WERI-Rb-1 (cell line): ENCODE results near the gene BRD9.
"Not testable (repeated sequence)": the region's sequence is repeated elsewhere in the genome, so short reads cannot be mapped to it uniquely, and the experiment has no call there.

ENCODE experiments used
- DNase-seq: peaks from one replicate; pipeline ENCODE4 v3.0.0-alpha.2; 2020
- H3K27ac ChIP-seq: fragments of 250-450 bp; sonication (Bioruptor Pico); 2 replicates; pipeline ENCODE4 v1.5.1; 2020; ENCODE audit warnings: mild to moderate bottlenecking, moderate library complexity
- H3K27me3 ChIP-seq: fragments of 250-450 bp; sonication (Bioruptor Pico); 2 replicates; pipeline ENCODE4 v1.5.1; 2021; ENCODE audit warnings: mild to moderate bottlenecking, low read depth, moderate library complexity; ENCODE audit not compliant: insufficient read depth, severe bottlenecking
- H3K36me3 ChIP-seq: fragments of 250-450 bp; sonication (Bioruptor Pico); 2 replicates; pipeline ENCODE4 v1.5.1; 2020; ENCODE audit warnings: mild to moderate bottlenecking, moderate library complexity
- H3K4me3 ChIP-seq: 2 replicates; pipeline ENCODE4 v1.5.1; 2011; ENCODE audit warnings: low read depth, mild to moderate bottlenecking, control low read depth, low read length
- H3K9me3 ChIP-seq: fragments of 250-450 bp; sonication (Bioruptor Pico); 2 replicates; pipeline ENCODE4 v1.5.1; 2021; ENCODE audit warnings: mild to moderate bottlenecking, moderate library complexity; ENCODE audit not compliant: severe bottlenecking
- CTCF ChIP-seq: IDR thresholded peaks from 2 replicates; pipeline ENCODE4 v1.5.1; 2011; ENCODE audit warnings: low read depth, mild to moderate bottlenecking, control low read depth, inconsistent platforms, low read length

Gene BRD9

DNA sequence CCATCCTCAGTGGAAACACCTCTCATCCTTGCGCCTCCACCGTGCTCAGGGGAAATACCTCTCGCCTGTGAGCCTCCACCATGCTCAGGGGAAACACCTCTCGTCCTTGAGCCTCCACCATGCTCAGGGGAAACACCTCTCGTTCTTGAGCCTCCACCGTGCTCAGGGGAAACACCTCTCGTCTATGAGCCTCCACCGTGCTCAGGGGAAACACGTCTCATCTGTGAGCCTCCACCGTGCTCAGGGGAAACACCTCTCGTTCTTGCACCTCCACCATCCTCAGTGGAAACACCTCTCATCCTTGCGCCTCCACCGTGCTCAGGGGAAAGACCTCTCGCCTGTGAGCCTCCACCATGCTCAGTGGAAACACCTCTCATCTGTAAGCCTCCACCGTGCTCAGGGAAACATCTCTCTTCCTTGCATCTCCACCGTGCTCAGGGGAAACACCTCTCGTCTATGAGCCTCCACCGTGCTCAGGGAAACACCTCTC lies 46.0 kb downstream of the BRD9 start:
- not testable (repeated sequence) for H3K4me3 ChIP-seq, H3K27me3 ChIP-seq, H3K36me3 ChIP-seq, H3K27ac ChIP-seq, H3K9me3 ChIP-seq
- DNase-seq, result peak; percentile 7

DNA sequence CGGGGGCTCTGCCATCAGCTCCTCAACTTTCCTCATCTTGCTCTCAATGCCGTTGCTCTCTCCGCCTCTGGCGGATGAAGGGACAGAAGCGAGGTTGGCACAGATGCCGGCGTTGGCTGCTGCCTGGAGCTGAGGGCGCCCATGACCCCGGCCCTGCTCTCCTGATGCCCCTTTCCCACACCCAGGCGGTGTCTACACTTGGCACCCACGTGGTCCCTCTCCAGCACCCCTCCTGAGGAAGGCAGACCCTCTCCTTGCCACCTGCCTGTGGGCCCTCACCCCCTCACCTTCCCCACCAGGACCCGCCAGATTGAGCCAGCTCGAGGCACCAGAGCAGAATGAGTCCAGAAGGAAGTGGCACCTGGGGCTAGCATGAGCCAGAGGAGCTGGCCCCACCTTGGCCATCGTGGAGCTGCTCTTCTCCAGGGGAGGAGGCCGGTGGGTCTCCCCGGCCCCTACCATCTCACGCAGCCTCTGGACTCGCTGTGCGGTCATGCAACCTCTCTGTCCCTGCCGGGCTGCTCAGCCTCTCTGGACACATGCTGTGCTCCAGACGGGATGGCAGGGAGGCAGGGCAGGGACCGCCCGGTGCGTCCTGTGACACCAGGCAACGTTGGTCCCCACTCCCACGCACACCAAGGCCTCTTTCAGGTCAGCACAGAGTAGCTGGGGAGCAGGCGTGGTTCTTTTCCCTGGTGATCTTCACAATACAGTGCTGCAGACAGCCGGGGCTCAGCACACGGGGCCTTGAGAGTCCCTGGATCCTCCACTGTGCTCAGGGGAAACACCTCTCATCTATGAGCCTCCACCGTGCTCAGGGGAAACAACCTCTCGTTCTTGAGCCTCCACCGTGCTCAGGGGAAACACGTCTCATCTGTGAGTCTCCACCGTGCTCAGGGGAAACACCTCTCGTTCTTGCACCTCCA lies 46.7 kb downstream of the BRD9 start:
- not testable (repeated sequence) for H3K27me3 ChIP-seq, H3K4me3 ChIP-seq, DNase-seq, H3K36me3 ChIP-seq, H3K9me3 ChIP-seq, H3K27ac ChIP-seq

GRCh38 chr5:845031-845675 lies 47.4 kb downstream of the BRD9 start:
- not testable (repeated sequence) for H3K9me3 ChIP-seq, H3K36me3 ChIP-seq, H3K27ac ChIP-seq, H3K4me3 ChIP-seq, H3K27me3 ChIP-seq
- DNase-seq, result peak; percentile 73

- H3K27me3 ChIP-seq, H3K27ac ChIP-seq, H3K4me3 ChIP-seq, H3K9me3 ChIP-seq, H3K36me3 ChIP-seq: not testable (repeated sequence)
- peak; percentile 18 for DNase-seq
Measured at GRCh38 chr5:844426-844825, 48.2 kb downstream of the BRD9 start.

- peak; percentile 68 for TF ChIP-seq CTCF
- not testable (repeated sequence) for H3K4me3 ChIP-seq, H3K36me3 ChIP-seq, H3K9me3 ChIP-seq, H3K27me3 ChIP-seq, H3K27ac ChIP-seq
- DNase-seq, result peak; percentile 56
Measured at GRCh38 chr5:843926-844325, 48.7 kb downstream of the BRD9 start.

DNA sequence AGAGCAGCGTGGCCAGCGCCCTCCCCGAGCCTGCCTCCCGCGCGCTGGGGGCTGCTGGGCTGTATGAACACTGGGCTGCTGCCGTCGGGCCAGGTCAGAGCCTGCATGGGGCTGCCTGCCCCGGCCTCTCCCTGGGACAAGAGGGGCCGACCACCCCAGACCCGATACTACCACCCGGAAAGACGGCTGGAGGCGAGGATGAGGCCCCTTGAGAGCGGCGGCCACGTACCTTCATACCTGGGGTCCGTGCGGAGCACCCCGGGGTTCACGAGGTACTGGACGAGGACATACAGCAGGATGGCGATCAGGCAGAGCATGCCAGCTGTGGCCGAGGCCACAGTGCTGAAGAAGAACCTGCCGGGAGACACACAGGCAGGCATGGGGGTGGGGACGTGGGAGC lies 49.2 kb downstream of the BRD9 start:
- not testable (repeated sequence) for H3K9me3 ChIP-seq, H3K4me3 ChIP-seq, H3K27ac ChIP-seq, H3K27me3 ChIP-seq, H3K36me3 ChIP-seq
- DNase-seq, result peak; percentile 13

DNA sequence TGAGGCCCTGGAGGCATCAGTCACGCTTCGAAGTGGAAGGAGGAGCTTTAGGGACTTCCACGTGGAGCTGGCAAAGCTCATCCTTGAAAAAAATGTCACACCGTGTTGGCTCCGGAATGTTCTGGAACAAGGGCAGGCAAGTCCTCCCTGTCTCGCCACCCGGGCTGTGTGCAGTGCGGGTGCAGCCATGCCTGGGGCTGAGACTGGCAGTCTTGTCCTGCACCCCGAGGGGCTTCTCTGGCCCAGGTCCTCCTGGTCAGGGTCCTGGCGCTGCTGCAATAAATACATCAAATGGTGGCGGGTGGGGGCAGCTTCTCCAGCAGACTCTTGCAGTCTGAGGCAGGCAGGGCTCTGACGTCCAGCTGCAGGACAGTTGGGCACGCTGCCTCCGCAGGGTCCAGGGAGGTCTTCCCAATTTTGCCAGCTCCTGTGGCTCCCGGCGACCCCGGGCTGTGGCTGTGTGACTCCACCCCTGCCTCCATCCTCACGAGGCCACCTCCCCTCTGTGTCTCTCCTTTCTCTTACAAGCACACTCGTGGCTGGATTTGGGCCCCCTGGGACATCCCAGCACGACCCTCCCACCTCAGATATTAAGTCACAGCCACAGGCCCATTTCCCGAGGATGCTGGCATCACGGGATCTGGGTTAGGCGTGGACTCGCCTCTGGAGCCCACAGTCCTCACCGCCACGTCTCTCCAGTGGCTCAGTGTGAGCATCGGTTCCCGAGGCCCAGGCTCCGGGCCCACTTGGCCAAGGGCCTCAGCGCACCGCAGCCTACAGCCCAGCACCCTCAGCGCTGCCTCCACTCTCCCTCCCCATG lies 50.0 kb downstream of the BRD9 start:
- H3K9me3 ChIP-seq, H3K4me3 ChIP-seq, H3K27me3 ChIP-seq, H3K36me3 ChIP-seq, H3K27ac ChIP-seq: not testable (repeated sequence)
- DNase-seq, result peak; percentile 10

DNA sequence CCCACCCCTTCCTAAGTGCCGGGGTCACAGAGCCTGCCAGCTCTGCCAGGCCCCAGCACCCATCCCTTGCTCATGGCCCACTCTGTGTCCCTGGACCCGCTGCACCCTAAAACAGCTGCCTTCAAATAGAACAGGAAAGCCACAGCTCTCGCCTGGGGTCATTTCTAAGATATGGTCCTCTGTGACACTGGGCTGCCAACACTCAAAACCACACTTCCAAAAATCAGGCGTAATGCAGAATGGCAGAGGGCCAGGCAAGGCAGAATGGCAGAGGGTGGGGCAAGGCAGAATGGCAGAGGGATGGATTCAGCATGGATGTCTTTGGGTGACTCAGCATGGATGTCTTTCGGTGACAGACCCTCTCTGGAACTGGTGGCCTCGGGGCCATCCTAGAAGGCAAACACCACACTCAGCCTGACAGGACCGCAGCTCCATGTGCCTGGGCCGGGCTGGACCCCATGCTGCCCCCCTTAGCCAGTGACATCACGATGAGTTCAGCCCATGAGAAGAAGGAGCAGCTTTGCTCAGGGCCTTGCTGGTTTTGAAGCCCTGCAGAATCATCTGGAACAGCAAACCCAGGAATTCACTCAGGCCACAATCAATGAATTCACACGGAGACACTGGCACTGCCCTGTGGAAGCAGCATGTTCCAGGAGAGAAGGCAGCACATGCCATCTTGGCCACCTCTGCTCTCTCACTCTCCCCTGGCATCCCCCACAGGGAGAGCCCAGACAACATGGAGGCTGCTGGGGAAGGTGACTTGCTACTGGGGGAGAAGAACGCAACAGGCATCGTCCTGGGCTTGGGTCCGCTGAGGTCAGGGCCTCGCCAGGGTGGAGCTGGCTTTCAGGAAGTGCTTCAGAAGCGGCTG lies 50.8 kb downstream of the BRD9 start:
- H3K9me3 ChIP-seq, H3K27me3 ChIP-seq, H3K4me3 ChIP-seq, H3K27ac ChIP-seq, H3K36me3 ChIP-seq: not testable (repeated sequence)
- DNase-seq, result peak; percentile 5

DNA sequence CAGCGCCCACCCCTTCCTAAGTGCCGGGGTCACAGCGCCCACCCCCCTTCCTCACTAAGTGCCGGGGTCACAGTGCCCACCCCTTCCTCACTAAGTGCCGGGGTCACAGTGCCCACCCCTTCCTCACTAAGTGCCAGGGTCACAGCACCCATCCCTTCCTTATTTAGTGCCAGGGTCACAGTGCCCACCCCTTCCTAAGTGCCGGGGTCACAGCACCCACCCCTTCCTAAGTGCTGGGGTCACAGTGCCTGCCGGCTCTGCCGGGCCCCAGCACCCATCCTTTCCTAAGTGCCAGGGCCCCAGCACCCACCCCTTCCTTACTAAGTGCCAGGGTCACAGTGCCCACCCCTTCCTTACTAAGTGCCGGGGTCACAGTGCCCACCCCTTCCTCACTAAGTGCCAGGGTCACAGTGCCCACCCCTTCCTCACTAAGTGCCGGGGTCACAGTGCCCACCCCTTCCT lies 51.6 kb downstream of the BRD9 start:
- H3K27me3 ChIP-seq, H3K4me3 ChIP-seq, H3K36me3 ChIP-seq, H3K9me3 ChIP-seq, H3K27ac ChIP-seq: not testable (repeated sequence)
- DNase-seq, result peak; percentile 3

DNA sequence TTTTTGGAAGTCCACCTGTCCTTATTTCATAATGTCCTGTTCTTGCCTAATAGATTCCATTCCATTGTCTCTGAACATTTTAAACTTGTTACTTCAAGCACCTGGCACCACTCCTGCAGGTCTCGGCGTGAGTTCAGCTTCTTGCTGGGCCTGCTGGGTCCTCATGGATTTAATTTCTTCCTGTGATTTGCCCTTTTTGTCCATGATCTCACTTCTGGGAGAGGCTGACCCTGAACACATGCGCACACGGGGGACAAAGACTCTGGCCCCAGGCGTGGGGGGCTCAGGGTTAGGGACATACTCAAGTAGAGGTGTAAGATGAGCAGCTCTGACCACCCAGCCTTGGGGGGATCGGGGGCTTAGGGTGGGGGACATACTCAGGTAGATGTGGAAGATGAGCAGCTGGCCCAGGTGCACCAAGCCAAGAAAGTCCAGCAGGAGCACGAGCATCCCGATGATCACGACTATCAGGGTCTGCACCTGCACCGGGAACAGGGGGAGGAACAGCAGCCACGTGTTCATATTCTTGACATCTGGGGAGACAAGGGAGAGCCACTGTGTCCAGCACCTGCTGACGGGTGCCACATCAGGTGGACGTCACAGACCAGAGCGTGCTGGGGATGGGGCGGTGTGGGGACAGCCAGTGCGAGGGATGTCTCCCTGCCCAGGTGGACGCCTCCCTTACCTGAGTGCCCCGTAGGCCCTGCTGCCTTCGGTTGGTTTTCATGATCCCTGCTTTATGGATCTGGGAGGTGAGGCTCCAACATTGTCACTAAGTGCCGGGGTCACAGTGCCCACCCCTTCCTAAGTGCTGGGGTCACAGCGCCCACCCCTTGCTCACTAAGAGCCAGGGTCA lies 52.3 kb downstream of the BRD9 start:
- H3K36me3 ChIP-seq, H3K4me3 ChIP-seq, H3K9me3 ChIP-seq, H3K27ac ChIP-seq, H3K27me3 ChIP-seq: not testable (repeated sequence)
- DNase-seq, result peak; percentile 10
